Motor neuron (in vitro differentiated cells): ENCODE results near the gene SUOX. TPM values are rescaled to one million over a fixed set of nuclear protein-coding genes. Genes with fewer than 3 reads are reported as not detected.

Source experiments
- ATAC-seq, 8 experiments: fragments of 200-7000 bp; cut with Tn5 transposase; replicated peaks in 6 of 8; 2 replicates each; pipeline ENCODE4 v1.8.0; 2021; ENCODE audit warnings: mild to moderate bottlenecking in 8 of 8, moderate library complexity in 8 of 8
- H3K27ac ChIP-seq, 2 donors: fragments of 250-450 bp; sonication (Bioruptor Pico); 2 replicates each; pipeline ENCODE4 v1.9.0; 2021; ENCODE audit warnings: antibody characterized with exemption in 2 of 2, mild to moderate bottlenecking in 2 of 2, moderate library complexity in 1 of 2
- H3K4me1 ChIP-seq, 2 donors: fragments of 250-450 bp; sonication (Bioruptor Pico); replicated peaks in 1 of 2; 2 replicates each; pipeline ENCODE4 v1.6.1; 2021; ENCODE audit warnings: antibody characterized with exemption in 2 of 2, mild to moderate bottlenecking in 2 of 2, moderate library complexity in 1 of 2
- H3K4me3 ChIP-seq, 5 donors: fragments of 250-450 bp; sonication (Bioruptor Pico); 2 replicates each; pipeline ENCODE4 v1.9.0; 2021; ENCODE audit warnings: antibody characterized with exemption in 5 of 5, mild to moderate bottlenecking in 5 of 5, moderate library complexity in 4 of 5
- WGBS, 10 experiments: fragments of 450-650 bp; shearing (Covaris generic); methylation state at CpG; one replicate each; pipeline ENCODE4 v1.0.0; 2022; 5-methylcytosine and 5-hydroxymethylcytosine counted together
- in situ Hi-C, 9 experiments: fragments of 400-800 bp; cut with MboI; loops; one replicate each; pipeline ENCODE4 v1.15.0; 2021; ENCODE audit warnings: low sequenced_read_pairs in 9 of 9, low pct_unique_long_range_greater_than_20kb in 2 of 9; ENCODE audit not compliant: unreplicated experiment in 9 of 9
- total RNA-seq, 8 experiments: library from RNA; unstranded; fragments of 300-600 nt; gene quantifications; 2 replicates each; pipeline versions ENCODE4 v1.2.3 to v1.2.4, GENCODE V29; 2022

Gene SUOX
- total RNA-seq, 8 experiments from 2014 or later, result 10.4 to 23.0 (median 17.0) TPM

- Histone ChIP-seq H3K27ac (no peak overlapping the region), H3K4me3 (no peak overlapping the region), H3K4me1 (peaks cover 4 to 11% of the 10 kb centered on the region in 2 donors)
- WGBS, 10 experiments, result 67 to 100% (median 100%) methylated on average over 1 to 2 of the region's 2 CpGs; no CpG with 5 or more reads in 1 of the 10 experiments
- in situ Hi-C loops, result no loop called here
- ATAC-seq, result no peak
Observed at GRCh38 chr12:56011509-56012090, 14.5 kb downstream of the SUOX start.

GRCh38 chr12:56013482-56013881, 16.4 kb downstream of the SUOX start:
- in situ Hi-C loops, result no loop called here
- Histone ChIP-seq H3K27ac (no peak overlapping the region), H3K4me1 (peaks cover under 1 to 7% of the 10 kb centered on the region in 2 donors), H3K4me3 (no peak overlapping the region)
- WGBS, 10 experiments, result 90 to 100% (median 99%) methylated on average over 1 to 4 of the region's 5 CpGs; no CpG with 5 or more reads in 6 of the 10 experiments
- no peak for ATAC-seq

GRCh38 chr12:56014205-56014604, 17.1 kb downstream of the SUOX start:
- 41 to 100% (median 71%) methylated on average over 1 to 2 of the region's 2 CpGs; no CpG with 5 or more reads in 2 of the 10 experiments for WGBS, 10 experiments
- in situ Hi-C loops, result no loop called here

GRCh38 chr12:56017181-56017580, 20.1 kb downstream of the SUOX start:
- ATAC-seq, result no peak
- 61 to 94% (median 83%) methylated on average over 1 to 3 of the region's 4 CpGs; no CpG with 5 or more reads in 7 of the 10 experiments for WGBS, 10 experiments
- peaks cover 7 to 13% of the 10 kb centered on the region in 2 donors for H3K4me1 ChIP-seq

More at GRCh38 chr12:56014205-56014604, 17.1 kb downstream of the SUOX start:
- Histone ChIP-seq H3K4me1 (peaks cover 0 to 7% of the 10 kb centered on the region in 2 donors), H3K4me3 (no peak overlapping the region), H3K27ac (no peak overlapping the region)
- no peak for ATAC-seq

GRCh38 chr12:56018356-56018755, 21.3 kb downstream of the SUOX start:
- Histone ChIP-seq H3K4me1 (peaks cover 19 to 24% of the 10 kb centered on the region in 2 donors), H3K27ac (no peak overlapping the region), H3K4me3 (no peak overlapping the region)
- WGBS, 10 experiments, result 60 to 100% (median 86%) methylated on average over 1 of the region's 1 CpG; no CpG with 5 or more reads in 4 of the 10 experiments
- in situ Hi-C loops, result no loop called here
- ATAC-seq, result no peak

More at GRCh38 chr12:56017181-56017580, 20.1 kb downstream of the SUOX start:
- Histone ChIP-seq H3K27ac (no peak overlapping the region), H3K4me3 (no peak overlapping the region)
- in situ Hi-C loops, result no loop called here

GRCh38 chr12:56020423-56021184, 23.5 kb downstream of the SUOX start, which contains the start of gene IKZF4:
Gene IKZF4 (plus strand): TSS chr12:56021043. CDS start chr12:56021494, 451 bp downstream.
- in situ Hi-C loops, result no loop called here
- Histone ChIP-seq H3K4me3 (peak within 1 kb of the TSS; percentile 40 to 52 (median 45)), H3K4me1 (peaks cover 23 to 32% of the 10 kb centered on the region in 2 donors), H3K27ac (peak within 1 kb of the TSS; percentile 92 to 93)
- ATAC-seq, result peak in 5 of 8 experiments; percentile 76 to 80 (median 79)
- 0 to 20% (median 6%) methylated on average over 1 to 2 of the region's 10 CpGs; no CpG with 5 or more reads in 6 of the 10 experiments for WGBS, 10 experiments

GRCh38 chr12:56021889-56022497, 24.9 kb downstream of the SUOX start:
- Histone ChIP-seq H3K4me3 (peak overlapping the region; percentile 40 to 52 (median 45)), H3K27ac (peak overlapping the region; percentile 92 to 93), H3K4me1 (peaks cover 23 to 32% of the 10 kb centered on the region in 2 donors)
- WGBS, 10 experiments, result 0 to 60% (median 10%) methylated on average over 1 to 2 of the region's 2 CpGs; no CpG with 5 or more reads in 7 of the 10 experiments
- in situ Hi-C loops, result no loop called here
- peak in 1 of 8 experiments; percentile 0 for ATAC-seq

GRCh38 chr12:56028511-56029165, 31.6 kb downstream of the SUOX start:
- WGBS, 10 experiments, result 73 to 100% (median 100%) methylated on average over 1 to 5 of the region's 5 CpGs; no CpG with 5 or more reads in 5 of the 10 experiments
- H3K27ac ChIP-seq, result no peak overlapping the region
- ATAC-seq, result peak in 1 of 8 experiments; percentile 20

GRCh38 chr12:56029166-56029519, 32.1 kb downstream of the SUOX start:
- no peak overlapping the region for H3K27ac ChIP-seq
- no peak for ATAC-seq
- no peak overlapping the region for H3K4me3 ChIP-seq
- H3K4me1 ChIP-seq, result no peaks in the 10 kb centered on the region
- in situ Hi-C loops, result loop anchor here in 2 of 9 experiments (25.0 kb wide), 1 partner anchor 292 kb away; the partner anchor contains the start of genes CD63 (in 2 of the 2) and GDF11 (in 2 of the 2)

More at GRCh38 chr12:56028511-56029165, 31.6 kb downstream of the SUOX start:
- Histone ChIP-seq H3K4me3 (no peak overlapping the region), H3K4me1 (peaks cover 2 to 5% of the 10 kb centered on the region in 2 donors)
- in situ Hi-C loops, result loop anchor here in 2 of 9 experiments (25.0 kb wide), 1 partner anchor 291 kb away; the partner anchor contains the start of genes CD63 (in 2 of the 2) and GDF11 (in 2 of the 2)

GRCh38 chr12:56029666-56030293, 32.7 kb downstream of the SUOX start:
- no peaks in the 10 kb centered on the region for H3K4me1 ChIP-seq
- 0 to 100% (median 82%) methylated on average over 1 to 5 of the region's 6 CpGs; no CpG with 5 or more reads in 2 of the 10 experiments for WGBS, 10 experiments
- H3K27ac ChIP-seq, result no peak overlapping the region
- peak in 4 of 8 experiments; percentile 57 to 90 (median 82) for ATAC-seq
- H3K4me3 ChIP-seq, result no peak overlapping the region
- in situ Hi-C loops, result loop anchor here in 2 of 9 experiments (25.0 kb wide), 1 partner anchor 292 kb away; the partner anchor contains the start of genes CD63 (in 2 of the 2) and GDF11 (in 2 of the 2)

GRCh38 chr12:56031987-56032386, 34.9 kb downstream of the SUOX start:
- in situ Hi-C loops, result loop anchor here in 2 of 9 experiments (25.0 kb wide), 1 partner anchor 295 kb away; the partner anchor contains the start of genes CD63 (in 2 of the 2) and GDF11 (in 2 of the 2)
- no peak overlapping the region for H3K4me3 ChIP-seq
- H3K4me1 ChIP-seq, result no peaks in the 10 kb centered on the region
- no peak overlapping the region for H3K27ac ChIP-seq
- 100% methylated on average over 1 of the region's 1 CpG; no CpG with 5 or more reads in 4 of the 10 experiments for WGBS, 10 experiments
- no peak for ATAC-seq
